Subcutaneous adipose tissue (tissue), 4 donors: ENCODE results near the gene SLC8B1. TPM values are rescaled to one million over a fixed set of nuclear protein-coding genes. Genes with fewer than 3 reads are reported as not detected.

ENCODE experiments used
- CTCF ChIP-seq: fragments of 450-650 bp; IDR thresholded peaks from one replicate; pipeline ENCODE4 v1.5.1; 2016; ENCODE audit warnings: low read depth, mild to moderate bottlenecking, control low read depth, antibody characterized with exemption, moderate library complexity
- total RNA-seq, 4 donors: library from RNA; depleted of rRNA; stranded (reverse); fragments of >200 nt; gene quantifications; one replicate each; pipeline ENCODE4 v1.1.0, GENCODE V29; 2016

The SLC8B1 gene
- total RNA-seq, 4 donors from 2014 or later, result 16.8 to 53.9 (median 39.1) TPM

DNA sequence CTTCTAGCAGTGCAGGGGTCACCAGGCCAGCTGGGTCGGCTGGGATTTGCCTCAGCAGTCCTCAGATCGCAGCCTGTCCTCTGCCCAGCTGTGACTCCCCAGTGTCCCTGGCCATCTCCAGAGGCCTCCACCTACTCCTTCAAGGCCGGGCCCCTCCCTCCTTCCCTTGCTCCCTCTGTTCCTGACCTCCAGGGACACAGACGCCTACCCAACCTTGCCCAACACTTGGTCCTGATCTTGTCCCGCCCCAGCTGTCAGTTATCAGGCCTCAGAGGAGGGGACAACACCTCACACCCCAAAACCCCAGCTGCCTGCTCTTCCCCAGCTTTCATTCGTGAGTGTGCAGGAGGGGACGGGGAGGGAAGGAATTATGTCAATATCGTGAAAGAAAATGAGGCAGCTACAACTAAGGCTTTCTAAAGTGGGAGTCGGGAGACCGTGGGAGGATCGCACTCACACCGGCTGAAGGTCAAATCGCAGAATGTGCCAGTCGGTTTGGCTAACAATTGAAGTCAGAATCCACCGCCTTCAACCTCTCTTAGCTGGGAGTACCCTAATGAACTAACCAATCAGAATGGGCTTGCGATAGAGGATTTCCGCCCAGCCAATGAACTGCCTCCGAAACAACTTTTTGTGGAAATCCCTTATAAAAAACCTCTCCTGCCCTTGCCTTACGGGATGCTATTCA is 14.1 kb upstream of the SLC8B1 start:
- no peak for TF ChIP-seq CTCF

GRCh38 chr12:113347892-113348291 is 13.0 kb upstream of the SLC8B1 start:
- no peak for TF ChIP-seq CTCF

DNA sequence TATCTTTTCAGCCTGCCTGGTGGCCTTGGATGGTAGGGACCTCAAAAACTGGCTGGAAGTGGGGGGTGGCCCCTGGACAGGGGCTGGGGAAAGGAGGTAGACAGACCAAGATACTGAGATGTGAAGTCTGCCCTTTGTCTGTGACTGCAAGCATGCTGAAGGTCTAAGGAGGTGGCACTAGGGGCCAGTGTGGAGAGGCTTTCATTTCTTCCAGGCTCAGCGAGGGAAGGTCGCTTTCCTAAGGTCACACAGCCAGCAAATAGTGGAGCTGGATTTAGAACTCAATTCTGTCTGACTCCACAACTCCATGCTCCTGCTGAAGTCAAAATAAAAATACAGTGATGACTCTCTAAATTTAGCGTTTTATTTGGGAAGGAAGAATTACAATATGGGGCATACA is 12.2 kb upstream of the SLC8B1 start:
- no peak for TF ChIP-seq CTCF

DNA sequence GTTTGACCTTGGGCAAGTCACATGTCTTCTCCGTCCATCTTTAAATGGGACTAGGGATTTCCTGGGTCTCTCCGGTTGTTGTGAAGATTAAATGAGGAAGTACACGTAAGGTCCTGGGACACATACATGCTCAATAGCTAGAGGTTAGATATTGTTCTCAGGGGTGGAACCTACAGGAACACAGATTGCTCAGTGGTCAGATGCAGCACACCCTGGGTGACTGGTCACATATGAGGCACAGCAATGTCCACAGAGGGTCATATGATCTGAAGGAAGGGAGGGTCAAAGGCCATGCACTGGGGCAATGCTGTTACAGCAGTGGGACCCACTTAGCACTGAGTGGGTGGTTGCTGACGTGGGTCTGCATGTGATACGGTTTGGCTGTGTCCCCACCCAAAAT is 11.4 kb upstream of the SLC8B1 start:
- no peak for TF ChIP-seq CTCF

DNA sequence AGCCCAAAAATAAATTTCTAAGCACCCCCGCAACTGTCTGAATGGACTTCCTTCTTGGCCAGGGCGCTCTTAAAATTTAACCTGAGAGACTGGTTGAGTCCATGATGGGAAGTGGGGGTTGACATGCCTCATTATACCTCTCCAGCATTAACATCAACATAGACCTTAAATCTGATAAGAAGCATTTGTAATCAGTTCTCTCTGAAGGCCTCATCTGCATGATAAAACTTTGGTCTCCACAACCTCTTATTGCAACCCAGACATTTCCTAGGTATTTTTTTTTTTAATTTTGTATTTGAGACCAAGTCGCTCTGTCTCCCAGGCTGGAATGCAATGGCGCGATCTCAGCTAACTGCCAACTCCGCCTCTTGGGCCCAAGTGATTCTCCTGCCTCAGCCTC is 10.4 kb upstream of the SLC8B1 start:
- TF ChIP-seq CTCF, result no peak

GRCh38 chr12:113341535-113341934 is 6.6 kb upstream of the SLC8B1 start:
- TF ChIP-seq CTCF, result no peak

- no peak for TF ChIP-seq CTCF
These were observed 5.2 kb upstream of the SLC8B1 start for GRCh38 chr12:113340061-113340460.
